HG02943 (cell line): ENCODE results near the gene ZCCHC2.

Source experiments
- ATAC-seq: cut with Tn5 transposase; IDR thresholded peaks from one replicate; pipeline ENCODE4 v1.9.1; 2021; ENCODE audit warnings: mild to moderate bottlenecking, low read depth, moderate library complexity; ENCODE audit not compliant: unreplicated experiment

ZCCHC2 gene

GRCh38 chr18:62574776-62575175 is 52.0 kb downstream of the ZCCHC2 start:
- no peak for ATAC-seq

- ATAC-seq = no peak
Observed at GRCh38 chr18:62576271-62576670, 53.4 kb downstream of the ZCCHC2 start.

DNA sequence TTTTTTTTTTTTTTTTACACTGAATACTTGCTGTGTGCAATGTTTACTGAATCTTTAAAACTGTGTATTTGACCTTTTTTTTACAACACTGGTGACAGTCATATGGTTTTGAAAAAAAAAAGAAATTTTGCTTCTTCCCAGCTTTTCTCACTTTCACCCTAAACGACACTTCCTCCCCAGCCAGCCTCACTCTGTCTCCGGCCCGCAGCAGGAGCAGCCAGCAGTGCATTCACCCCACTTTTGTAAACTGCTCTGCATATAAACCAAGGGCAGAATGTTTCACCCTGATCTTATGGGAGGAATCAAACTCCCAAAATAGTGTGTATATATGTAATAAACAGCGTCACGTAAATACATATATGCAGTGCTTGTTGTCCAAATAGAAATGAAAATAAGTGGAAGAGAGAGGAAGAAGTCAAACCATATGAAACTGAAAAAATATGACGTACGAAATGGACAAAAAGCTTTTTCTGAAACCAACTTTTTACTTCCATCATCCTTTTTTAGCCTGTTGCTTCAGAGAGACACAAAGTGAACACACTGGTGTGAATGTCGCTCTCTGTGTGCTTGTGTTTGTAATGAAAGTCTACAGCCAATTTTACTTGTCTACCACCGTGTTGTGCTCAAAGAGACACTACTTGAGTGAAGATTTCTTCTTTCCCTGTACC is 54.2 kb downstream of the ZCCHC2 start:
- ATAC-seq = no peak

DNA sequence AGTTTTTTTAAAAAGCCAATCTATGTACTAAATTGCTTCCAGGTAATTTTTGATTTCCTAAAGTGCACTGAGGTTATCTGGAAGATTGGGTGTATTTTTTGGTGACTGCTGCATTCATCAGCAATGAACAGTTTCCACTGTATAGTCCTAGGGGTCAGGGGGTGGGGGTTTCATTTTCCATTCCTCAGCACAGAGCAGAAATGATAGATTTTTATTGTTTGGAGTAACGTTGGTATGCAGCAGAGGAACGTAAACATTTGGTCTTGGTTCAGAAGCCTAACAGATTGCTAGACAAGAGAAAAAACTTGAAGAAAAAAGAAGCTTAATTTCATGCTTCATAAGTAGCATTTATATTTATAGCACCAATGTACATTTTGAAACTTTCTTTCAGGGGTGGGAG is 54.9 kb downstream of the ZCCHC2 start:
- no peak for ATAC-seq

DNA sequence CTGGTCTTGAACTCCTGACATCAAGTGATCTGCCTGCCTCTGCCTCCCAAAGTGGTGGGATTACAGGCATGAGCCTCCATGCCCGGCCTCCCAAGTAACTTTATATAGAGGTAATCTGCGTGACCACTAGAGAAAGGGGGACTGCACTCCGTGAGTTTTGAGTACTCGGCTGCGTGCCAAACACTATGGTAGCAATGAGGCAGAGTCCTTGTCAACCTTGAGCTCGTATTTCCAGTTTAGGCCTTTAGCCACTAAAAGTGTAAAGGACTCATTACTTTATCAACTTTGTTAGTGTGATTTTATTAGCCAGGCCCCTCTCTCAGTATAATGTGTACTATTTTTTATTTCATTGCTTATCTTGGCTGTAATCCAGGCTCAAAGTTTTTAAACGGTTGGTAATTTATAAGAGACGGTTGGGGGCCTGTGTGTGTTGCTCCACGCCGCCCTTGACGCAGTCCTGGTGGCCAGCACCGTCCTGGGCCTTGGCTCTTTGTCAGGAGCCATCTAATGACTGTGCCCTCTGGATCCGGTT is 56.2 kb downstream of the ZCCHC2 start:
- no peak for ATAC-seq

GRCh38 chr18:62583376-62583775 is 60.6 kb downstream of the ZCCHC2 start:
- no peak for ATAC-seq

DNA sequence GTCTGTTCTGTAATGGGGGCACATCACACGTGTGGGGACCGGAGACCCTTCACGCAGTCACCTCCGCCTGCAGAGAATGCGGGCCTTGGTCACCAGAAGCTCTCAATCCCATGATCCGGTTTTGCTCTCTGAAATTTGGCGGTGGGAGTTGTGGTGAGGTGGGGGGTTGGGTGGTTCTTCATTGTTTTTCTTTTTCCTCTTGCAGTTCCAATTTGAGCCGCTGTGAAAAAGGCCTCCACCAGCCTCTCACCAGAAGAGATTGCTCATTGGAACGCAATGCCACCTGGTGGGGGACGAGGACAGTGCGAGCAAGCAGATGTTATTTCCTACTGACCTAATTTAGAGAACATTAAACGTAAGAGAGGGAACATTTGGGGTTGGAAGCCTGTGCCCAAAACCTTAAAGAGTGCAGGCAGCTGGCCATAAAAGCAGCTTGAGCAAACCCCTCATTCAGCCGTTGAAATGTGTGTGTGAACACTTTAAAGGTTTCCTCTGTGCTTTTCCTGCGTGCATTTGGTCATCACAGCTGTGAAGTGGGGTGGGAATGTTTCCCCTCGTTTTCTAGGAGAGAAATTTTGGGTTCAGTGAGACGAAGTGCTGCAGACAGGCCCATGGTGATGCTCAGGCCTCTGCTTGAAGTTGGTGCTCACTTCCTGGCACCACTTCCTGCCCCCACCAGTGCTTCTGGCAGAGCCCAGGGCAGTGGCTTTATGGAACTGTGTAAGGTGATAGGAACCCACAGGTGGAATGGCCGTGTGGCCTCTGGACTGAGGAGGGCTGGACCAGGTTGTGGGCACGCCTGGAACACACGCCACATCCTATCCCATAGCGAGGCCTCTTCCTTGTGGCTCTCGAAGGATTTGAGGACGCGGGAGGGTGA is 61.7 kb downstream of the ZCCHC2 start:
- ATAC-seq = peak; percentile 72

DNA sequence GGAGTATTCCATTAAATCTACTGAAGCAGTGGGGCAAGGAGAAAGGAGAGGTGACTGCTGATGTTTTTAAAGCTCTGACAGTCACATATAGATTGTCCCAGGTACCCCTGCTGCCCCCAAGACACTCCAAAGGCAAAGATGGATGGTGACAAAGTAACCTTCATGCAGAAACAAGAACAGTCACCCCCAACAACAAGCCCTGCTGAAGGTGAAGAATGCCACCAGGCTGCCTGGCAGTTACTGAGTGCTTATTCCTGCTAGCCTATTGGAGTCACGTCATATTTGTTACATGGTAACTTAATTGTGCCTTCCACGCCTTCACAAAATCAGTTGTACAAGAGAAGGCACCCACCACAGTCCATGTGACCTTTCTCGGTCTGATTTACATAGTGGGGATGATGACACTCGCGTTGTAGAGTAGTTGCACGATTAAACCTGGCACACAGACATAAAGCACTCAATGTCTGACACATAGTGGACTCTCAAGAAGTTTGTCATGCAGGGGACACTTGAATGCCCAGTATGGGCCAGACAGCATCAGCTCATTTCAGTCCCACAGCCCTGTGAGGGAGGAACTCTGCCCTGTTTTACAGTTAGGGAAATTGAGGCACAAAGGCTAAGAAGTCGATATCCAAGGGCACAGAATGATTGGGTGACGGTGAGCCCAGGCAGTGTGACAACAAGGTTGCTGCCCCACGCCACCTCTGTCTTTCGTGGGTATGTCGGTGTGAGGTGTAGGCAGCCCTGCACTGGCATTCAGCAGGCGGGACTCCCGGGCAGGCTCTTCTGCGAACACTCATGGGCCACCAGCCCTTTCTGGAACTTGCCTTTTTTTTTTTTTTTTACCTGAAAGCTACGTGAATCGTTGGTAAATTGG is 62.7 kb downstream of the ZCCHC2 start:
- no peak for ATAC-seq

DNA sequence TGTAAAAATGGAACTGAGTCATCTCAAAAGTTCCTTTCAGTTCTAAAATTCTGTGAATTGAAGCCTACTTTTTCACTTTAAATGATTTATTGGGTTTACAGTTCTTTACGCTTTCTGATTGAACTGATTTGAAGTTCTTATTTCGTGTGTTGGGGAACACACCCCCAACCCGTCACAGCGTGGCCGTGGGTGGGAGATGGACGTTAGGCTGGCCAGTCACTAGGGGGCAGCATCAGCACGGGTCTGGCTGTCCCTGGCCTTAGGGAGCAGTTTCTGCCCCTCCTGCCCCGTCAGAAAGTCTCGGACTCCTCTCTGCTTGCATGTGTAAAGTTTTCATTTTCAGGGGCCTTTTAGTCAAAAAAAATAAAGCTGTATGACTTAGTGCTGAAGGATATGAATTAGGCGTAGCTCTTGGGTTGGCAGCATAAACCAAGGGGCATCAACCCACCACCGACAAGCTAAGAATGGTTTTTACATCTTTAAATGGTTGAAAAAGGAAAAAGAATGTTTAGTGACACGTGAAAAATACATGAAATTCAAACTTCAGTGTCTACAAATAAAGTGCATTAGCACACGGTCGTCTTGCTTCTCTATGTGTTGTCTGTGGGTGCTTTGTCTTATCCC is 63.4 kb downstream of the ZCCHC2 start:
- ATAC-seq = peak; percentile 56

- no peak for ATAC-seq
Observed at GRCh38 chr18:62586781-62587487, 64.1 kb downstream of the ZCCHC2 start.

- ATAC-seq = no peak
Observed at GRCh38 chr18:62587689-62588088, 64.9 kb downstream of the ZCCHC2 start.

GRCh38 chr18:62588217-62588616 is 65.4 kb downstream of the ZCCHC2 start:
- ATAC-seq = no peak

DNA sequence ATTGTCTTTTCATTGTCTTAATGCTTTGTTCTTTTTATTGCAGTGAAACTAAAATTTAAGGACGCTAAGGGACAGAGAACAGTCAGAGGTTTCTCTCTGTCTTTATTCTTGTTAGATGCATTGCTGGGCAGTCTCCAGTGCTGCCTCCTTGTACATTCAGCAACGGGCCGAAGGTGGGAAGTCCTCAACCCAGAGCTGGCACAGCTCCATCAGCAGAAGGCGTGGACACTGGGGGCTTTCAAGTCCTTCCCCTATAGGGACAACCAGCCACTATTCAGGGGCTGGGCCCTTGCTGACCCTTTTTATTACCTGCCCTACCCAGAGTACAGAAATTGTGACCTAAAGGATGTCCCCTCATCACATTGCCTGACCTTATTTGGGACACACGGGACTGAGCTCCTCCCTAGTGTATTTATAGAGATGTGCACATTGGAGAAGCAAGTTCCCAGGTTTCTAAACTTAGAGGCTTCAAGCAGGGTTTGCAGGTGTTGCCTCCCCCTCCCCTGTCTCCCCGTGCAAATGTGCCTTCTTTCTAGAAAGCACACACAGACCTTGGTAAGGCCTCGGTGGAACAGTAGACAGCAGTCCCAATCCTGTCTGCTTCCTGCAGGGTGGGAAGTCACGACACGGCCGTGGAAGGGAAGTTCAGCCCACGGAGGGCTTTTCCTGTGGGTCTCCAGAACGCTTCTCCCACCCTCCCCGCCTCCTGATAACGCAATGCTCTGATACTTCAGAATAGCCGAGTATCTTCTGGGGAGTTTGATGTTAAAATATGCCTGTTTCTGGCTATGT is 68.2 kb downstream of the ZCCHC2 start:
- ATAC-seq = no peak

DNA sequence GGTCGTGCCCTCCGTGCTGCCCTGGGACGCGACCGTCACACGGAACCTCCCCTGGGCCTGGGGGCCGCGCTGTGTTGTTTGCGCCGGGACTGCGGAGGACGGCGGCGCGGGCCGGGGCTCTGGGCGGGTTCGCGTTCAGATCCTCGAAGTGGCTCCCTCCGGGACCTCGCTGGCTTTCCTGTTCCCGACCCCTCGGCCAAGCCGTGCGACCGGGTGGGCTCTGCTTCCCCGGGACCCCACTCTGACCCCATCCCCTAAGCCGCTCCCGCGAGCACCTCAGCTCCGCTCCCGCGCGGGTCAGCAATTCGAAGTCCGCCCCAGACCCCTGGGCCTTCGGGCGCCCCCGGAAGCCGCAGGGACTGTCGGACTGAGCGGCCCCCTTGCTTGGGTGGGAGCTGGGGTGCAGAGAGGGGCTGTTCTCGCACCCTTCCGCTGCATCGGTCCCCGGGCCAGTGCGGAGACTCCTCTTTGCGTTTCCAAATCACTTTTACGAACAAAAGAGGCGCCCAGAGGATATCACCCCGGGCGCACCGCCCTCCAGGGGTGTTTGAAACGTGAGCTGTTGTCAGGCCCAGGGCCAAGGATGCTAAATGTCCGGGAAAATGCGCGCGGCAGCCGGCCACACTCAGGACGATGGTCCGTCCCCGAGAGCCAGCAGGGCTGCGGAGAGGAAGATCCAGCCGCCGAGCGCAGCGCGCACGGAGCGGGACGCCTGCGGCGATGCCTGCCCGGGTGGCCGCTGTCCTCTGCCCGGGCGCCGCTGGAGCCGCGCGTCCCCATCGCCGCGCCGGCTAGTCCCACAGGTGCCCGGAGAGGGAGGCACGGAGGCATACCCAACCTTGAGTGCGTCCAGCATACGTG is 73.5 kb downstream of the ZCCHC2 start:
- ATAC-seq = no peak

GRCh38 chr18:62601871-62602270 is 79.0 kb downstream of the ZCCHC2 start:
- no peak for ATAC-seq

- ATAC-seq = no peak
Observed at GRCh38 chr18:62602706-62603105, 79.9 kb downstream of the ZCCHC2 start.

DNA sequence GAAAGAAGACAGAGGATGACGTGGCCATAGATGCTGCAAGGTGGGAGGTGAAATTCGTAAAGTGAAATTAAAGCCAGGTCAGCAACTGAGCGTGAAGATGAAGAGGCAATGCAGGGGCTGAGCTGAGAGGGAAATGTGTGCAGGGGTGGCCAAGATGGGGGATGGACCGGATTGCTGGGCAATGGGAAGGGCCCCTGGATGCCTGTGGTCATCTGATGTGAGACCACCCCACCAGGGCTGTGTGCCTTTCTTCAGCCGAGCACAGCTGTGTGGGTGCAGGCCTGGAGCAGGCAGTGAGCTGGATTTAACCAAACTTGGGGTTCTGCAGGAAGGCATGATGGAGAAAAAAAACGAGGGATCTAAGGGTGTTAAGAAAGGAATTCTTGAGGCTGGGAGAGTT is 80.4 kb downstream of the ZCCHC2 start:
- no peak for ATAC-seq

GRCh38 chr18:62603979-62604378 is 81.2 kb downstream of the ZCCHC2 start:
- ATAC-seq = no peak
